Measurements from ENCODE around the gene ANKRD31.

Gene ANKRD31

GRCh38 chr5:75023368-75024159 lies 213.1 kb downstream of the ANKRD31 start:
- no peak for DNase-seq

DNA sequence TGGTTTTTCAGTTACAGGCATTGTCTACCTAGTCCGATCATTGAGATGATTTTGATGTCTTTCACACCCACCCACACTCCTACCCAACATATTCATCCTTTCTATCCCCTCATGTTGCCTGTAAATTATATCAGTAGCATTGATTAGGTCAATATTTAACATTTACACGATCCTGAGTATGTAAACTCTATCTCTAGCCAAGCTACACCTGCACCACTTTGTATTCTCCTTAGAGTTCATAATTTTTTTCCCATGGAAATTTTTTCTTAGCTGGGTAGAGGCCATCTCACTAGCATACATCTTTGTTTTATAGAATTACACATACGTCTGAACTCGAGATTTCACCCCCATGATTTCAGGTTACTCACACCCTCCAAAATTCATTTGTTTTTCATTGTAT lies 214.9 kb downstream of the ANKRD31 start:
- no peak for DNase-seq

- no peak for DNase-seq
These were observed 215.5 kb downstream of the ANKRD31 start for GRCh38 chr5:75021219-75021618.

DNA sequence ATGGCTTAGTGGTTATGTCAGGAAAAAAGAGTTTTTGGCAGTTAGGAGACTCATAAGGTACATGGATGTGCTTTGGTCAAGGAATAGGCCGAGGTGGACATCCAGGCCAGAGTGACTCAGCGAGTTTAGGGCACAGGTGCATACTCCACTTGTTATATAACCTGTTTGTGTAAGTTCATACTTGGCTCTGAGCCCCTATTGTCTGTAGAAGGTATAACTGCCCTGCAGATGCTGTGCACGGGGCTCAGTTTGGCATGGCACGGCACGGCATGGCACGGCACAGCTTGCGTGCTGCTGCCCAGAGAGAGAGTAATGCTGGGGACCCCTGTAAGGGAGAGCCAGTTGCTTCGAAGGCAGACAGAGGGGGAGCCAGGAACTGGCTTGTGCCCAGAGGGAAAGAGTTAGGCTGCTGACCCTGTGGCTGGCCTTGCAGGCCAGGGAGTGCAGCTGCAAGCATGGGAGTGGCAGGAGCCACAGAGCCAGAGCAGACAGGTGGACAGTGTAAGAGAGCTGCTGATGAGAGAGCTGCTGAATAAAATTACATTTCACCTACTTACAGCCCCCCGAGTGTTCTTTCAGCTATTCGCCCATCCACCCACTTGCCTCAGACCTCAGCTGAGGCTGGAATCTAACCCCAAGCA lies 216.5 kb downstream of the ANKRD31 start:
- no peak for DNase-seq

DNA sequence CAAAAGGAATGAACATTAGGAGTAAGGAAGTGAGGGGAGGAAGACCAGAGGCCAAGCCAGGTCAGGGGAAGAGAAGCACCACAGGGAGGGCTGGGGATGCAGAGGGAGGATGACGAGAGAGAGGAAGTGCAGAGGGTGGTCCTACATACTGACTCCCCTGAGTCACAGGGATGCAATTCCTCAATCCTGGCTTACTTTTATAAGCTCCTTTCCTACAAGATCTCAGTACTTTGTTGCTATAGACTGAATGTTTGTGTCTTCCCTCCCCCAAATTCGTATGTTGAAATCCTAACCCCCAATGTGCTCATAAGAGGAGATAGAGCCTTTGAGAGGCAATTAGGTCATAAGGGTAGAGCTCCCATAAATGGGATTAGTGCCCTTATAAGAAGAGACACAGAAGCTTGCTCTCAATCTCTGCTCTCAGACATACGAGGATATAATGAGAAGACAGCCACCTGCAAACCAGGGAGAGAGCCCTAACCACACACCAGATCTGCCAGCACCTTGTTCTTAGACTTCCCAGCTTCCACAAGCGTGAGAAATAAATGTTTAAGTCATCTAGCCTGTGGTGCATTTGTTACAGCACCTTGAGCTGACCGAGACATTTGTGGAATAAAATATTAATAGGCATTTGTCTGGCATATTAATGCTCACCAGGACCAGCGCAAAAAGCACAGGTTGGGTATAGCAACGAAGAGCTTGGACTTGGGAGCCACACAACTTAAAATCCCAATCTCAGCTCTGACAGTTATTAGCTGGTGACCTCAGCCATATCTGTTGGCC lies 217.7 kb downstream of the ANKRD31 start:
- no peak for DNase-seq

Data from activated effector memory CD4-positive, alpha-beta T cell treated with anti-CD3 and anti-CD28 coated beads, Interleukin-2, amount 50 U/mL, for 16 hours (primary cell).